H9 (cell line): ENCODE data around the gene HECTD3. TPM values are rescaled to one million over a fixed set of nuclear protein-coding genes. Genes with fewer than 3 reads are reported as not detected.

Experiments
- DNase-seq: peaks from one replicate; pipeline ENCODE4 v3.0.0-alpha.2; 2017
- H2AFZ ChIP-seq: one replicate; pipeline ENCODE4 v1.6.1; 2013; ENCODE audit warnings: mild to moderate bottlenecking, low read length, control low read depth, moderate library complexity
- H2AK5ac ChIP-seq: 2 replicates; pipeline ENCODE4 v1.6.1; 2013; ENCODE audit warnings: low read length, control low read depth, mixed read lengths; ENCODE audit not compliant: insufficient read length
- H2BK120ac ChIP-seq: one replicate; pipeline ENCODE4 v1.6.1; 2013; ENCODE audit warnings: low read depth, mild to moderate bottlenecking, low read length, control low read depth, inconsistent platforms; ENCODE audit not compliant: poor library complexity, severe bottlenecking
- H2BK12ac ChIP-seq: 2 replicates; pipeline ENCODE4 v1.6.1; 2013; ENCODE audit warnings: low read length, control low read depth, mixed read lengths, low read depth; ENCODE audit not compliant: insufficient read length
- H2BK15ac ChIP-seq: 2 replicates; pipeline ENCODE4 v1.6.1; 2013; ENCODE audit warnings: low read depth, low read length, control low read depth
- H2BK20ac ChIP-seq: one replicate; pipeline ENCODE4 v1.6.1; 2013; ENCODE audit warnings: low read depth, mild to moderate bottlenecking, low read length, control low read depth, inconsistent platforms; ENCODE audit not compliant: poor library complexity, severe bottlenecking
- H2BK5ac ChIP-seq: 2 replicates; pipeline ENCODE4 v1.6.1; 2013; ENCODE audit warnings: low read length, control low read depth, mixed read lengths; ENCODE audit not compliant: insufficient read length
- H3K14ac ChIP-seq: 2 replicates; pipeline ENCODE4 v1.6.1; 2013; ENCODE audit warnings: low read length, control low read depth; ENCODE audit not compliant: insufficient read depth
- H3K18ac ChIP-seq: 2 replicates; pipeline ENCODE4 v1.6.1; 2013; ENCODE audit warnings: low read depth, mild to moderate bottlenecking, mixed read lengths, low read length, control low read depth; ENCODE audit not compliant: insufficient read length
- H3K23ac ChIP-seq: 2 replicates; pipeline ENCODE4 v1.6.1; 2013; ENCODE audit warnings: low read length, control low read depth, mixed read lengths, low read depth; ENCODE audit not compliant: insufficient read length
- H3K23me2 ChIP-seq: 2 replicates; pipeline ENCODE4 v1.6.1; 2013; ENCODE audit warnings: low read depth, mild to moderate bottlenecking, mixed read lengths, low read length, control low read depth; ENCODE audit not compliant: insufficient read length, poor library complexity, severe bottlenecking
- H3K27ac ChIP-seq: 2 replicates; pipeline ENCODE4 v1.5.1; 2013; ENCODE audit warnings: low read length, control low read depth, mixed read lengths, low read depth; ENCODE audit not compliant: insufficient read length
- H3K27me3 ChIP-seq: 2 replicates; pipeline ENCODE4 v1.6.1; 2013; ENCODE audit warnings: low read length, control low read depth, inconsistent platforms; ENCODE audit not compliant: insufficient read depth
- H3K4ac ChIP-seq: 2 replicates; pipeline ENCODE4 v1.6.1; 2013; ENCODE audit warnings: low read depth, mild to moderate bottlenecking, control low read depth, inconsistent platforms, low read length, moderate library complexity
- H3K4me1 ChIP-seq: 2 replicates; pipeline ENCODE4 v1.6.1; 2013; ENCODE audit warnings: low read length, control low read depth, inconsistent platforms; ENCODE audit not compliant: insufficient read depth
- H3K4me2 ChIP-seq: 2 replicates; pipeline ENCODE4 v1.6.1; 2013; ENCODE audit warnings: low read length, control low read depth, mixed read lengths; ENCODE audit not compliant: insufficient read length, insufficient read depth
- H3K56ac ChIP-seq: 2 replicates; pipeline ENCODE4 v1.6.1; 2013; ENCODE audit warnings: low read depth, mild to moderate bottlenecking, mixed read lengths, low read length, control low read depth; ENCODE audit not compliant: insufficient read length
- H3K79me1 ChIP-seq: 2 replicates; pipeline ENCODE4 v1.6.1; 2013; ENCODE audit warnings: low read depth, mild to moderate bottlenecking, moderate library complexity, low read length, control low read depth, inconsistent platforms; ENCODE audit not compliant: insufficient read depth, poor library complexity, severe bottlenecking
- H3K79me2 ChIP-seq: 2 replicates; pipeline ENCODE4 v1.6.1; 2013; ENCODE audit warnings: low read length, control low read depth, inconsistent platforms; ENCODE audit not compliant: insufficient read depth
- H3K9ac ChIP-seq: 2 replicates; pipeline ENCODE4 v1.6.1; 2013; ENCODE audit warnings: low read length, control low read depth, mixed read lengths; ENCODE audit not compliant: insufficient read length; ENCODE audit errors: extremely low read depth
- H3K9me3 ChIP-seq: one replicate; pipeline ENCODE4 v1.6.1; 2013; ENCODE audit warnings: low read depth, low read length, inconsistent platforms; ENCODE audit not compliant: control insufficient read depth
- H3T11ph ChIP-seq: one replicate; pipeline ENCODE4 v1.6.1; 2013; ENCODE audit warnings: mild to moderate bottlenecking, low read length, control low read depth, inconsistent platforms
- H4K20me1 ChIP-seq: one replicate; pipeline ENCODE4 v1.6.1; 2013; ENCODE audit not compliant: control insufficient read depth, insufficient read length, insufficient read depth
- H4K5ac ChIP-seq: 2 replicates; pipeline ENCODE4 v1.6.1; 2013; ENCODE audit warnings: low read depth, mild to moderate bottlenecking, mixed read lengths, low read length, control low read depth; ENCODE audit not compliant: insufficient read length
- H4K8ac ChIP-seq: replicated peaks from 2 replicates; pipeline ENCODE4 v1.6.1; 2013; ENCODE audit warnings: low read length, control low read depth, mixed read lengths, low read depth; ENCODE audit not compliant: insufficient read length
- H4K91ac ChIP-seq: 2 replicates; pipeline ENCODE4 v1.6.1; 2013; ENCODE audit warnings: low read depth, mild to moderate bottlenecking, moderate library complexity, mixed read lengths, low read length, control low read depth; ENCODE audit not compliant: insufficient read length
- H3K27ac Mint-ChIP-seq, 3 experiments: 2 replicates in 2 of 3; 3 replicates in 1 of 3; pipeline ENCODE4 v1.8.0; 2020 to 2021; ENCODE audit warnings: mixed read lengths in 3 of 3, mild to moderate bottlenecking in 1 of 3, moderate library complexity in 1 of 3
- H3K27me3 Mint-ChIP-seq: 2 replicates; pipeline ENCODE4 v1.8.0; 2021; ENCODE audit warnings: low read depth, mild to moderate bottlenecking, moderate library complexity, mixed read lengths
- H3K36me3 Mint-ChIP-seq, 3 experiments: 2 replicates in 2 of 3; 3 replicates in 1 of 3; pipeline ENCODE4 v1.8.0; 2020 to 2021; ENCODE audit warnings: low read depth in 3 of 3, mixed read lengths in 3 of 3; ENCODE audit not compliant: insufficient read depth in 1 of 3
- H3K4me1 Mint-ChIP-seq, 2 experiments: 2 replicates each; pipeline ENCODE4 v1.8.0; 2020; ENCODE audit warnings: mixed read lengths in 2 of 2
- H3K4me3 Mint-ChIP-seq, 2 experiments: 2 replicates in 1 of 2; 3 replicates in 1 of 2; pipeline ENCODE4 v1.8.0; 2020 to 2021; ENCODE audit warnings: mild to moderate bottlenecking in 2 of 2, mixed read lengths in 2 of 2, moderate library complexity in 1 of 2
- H3K9me3 Mint-ChIP-seq, 2 experiments: 2 replicates in 1 of 2; 3 replicates in 1 of 2; pipeline ENCODE4 v1.8.0; 2020; ENCODE audit warnings: mild to moderate bottlenecking in 2 of 2, mixed read lengths in 2 of 2, moderate library complexity in 1 of 2
- WGBS: extraction: QIAGEN DNeasy Blood & Tissue Kit; methylation state at CpG from one replicate; pipeline ENCODE4 v1.1.7; 2013; ENCODE audit warnings: missing lambda C conversion rate, low lambda C conversion rate, mixed read lengths; ENCODE audit not compliant: insufficient read length; ENCODE audit errors: extremely low coverage; 5-methylcytosine and 5-hydroxymethylcytosine counted together
- total RNA-seq: library from RNA; stranded (reverse); gene quantifications from 2 replicates; pipeline ENCODE4 v1.2.1, GENCODE V29; 2021
- TF ChIP-seq, protein P1 (sequence below): fragments of 200-600 bp; sonication (generic); conservative IDR thresholded peaks from 3 replicates; pipeline ENCODE4 v1.8.0; 2021; ENCODE audit warnings: antibody characterized with exemption, mild to moderate bottlenecking

Gene HECTD3
- total RNA-seq, 1 experiment from 2014 or later = 36.0 TPM

DNA sequence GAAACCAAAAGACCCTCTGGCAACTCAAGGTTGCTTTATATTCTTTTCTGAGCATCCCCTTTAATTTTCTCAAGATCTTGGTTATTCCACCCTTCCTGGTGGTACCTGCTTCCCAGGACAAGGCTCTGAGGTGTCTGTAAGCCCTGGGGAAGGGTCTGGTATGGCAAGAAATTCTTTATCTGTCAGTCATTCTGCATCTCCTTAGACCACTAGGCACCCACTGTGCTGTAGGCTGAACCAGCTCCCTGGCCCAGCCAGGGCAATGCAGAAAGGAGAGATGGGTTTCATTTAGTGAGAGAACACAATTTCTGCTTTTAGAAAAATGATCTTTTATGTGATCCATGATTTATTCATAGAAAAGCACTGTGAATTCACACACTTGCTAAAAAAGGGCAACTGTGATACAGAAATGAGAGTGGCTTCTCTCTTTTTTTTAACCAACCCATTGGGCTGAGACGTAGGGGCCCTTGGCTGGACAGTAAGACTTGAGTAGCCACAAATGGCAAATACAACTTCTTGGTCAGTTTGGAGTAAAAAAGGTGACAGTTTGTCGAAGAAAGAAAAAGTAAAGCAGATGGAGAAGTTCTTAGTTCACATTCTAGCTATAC is 5.1 kb upstream of the HECTD3 start:
- Histone ChIP-seq H4K5ac (no peak overlapping the region), H2AK5ac (no peak overlapping the region), H3K4me1 (peaks cover 7% of the 10 kb centered on the region), H2BK20ac (no peak overlapping the region), H3K23ac (no peak overlapping the region), H3T11ph (no peak overlapping the region), H4K8ac (no peak overlapping the region), H2BK12ac (no peak overlapping the region), H2AFZ (no peak overlapping the region), H4K20me1 (no peaks in the 10 kb centered on the region), H3K27ac (no peak overlapping the region), H3K79me2 (no peaks in the 10 kb centered on the region), H3K56ac (no peak overlapping the region), H3K4ac (no peak overlapping the region), H2BK15ac (no peak overlapping the region), H3K9ac (no peak overlapping the region), H4K91ac (no peak overlapping the region), H3K79me1 (no peaks in the 10 kb centered on the region), H2BK5ac (no peak overlapping the region), H3K9me3 (no peaks in the 10 kb centered on the region), H3K4me2 (no peak overlapping the region), H2BK120ac (no peak overlapping the region), H3K23me2 (peaks cover 10% of the 10 kb centered on the region), H3K14ac (no peak overlapping the region), H3K27me3 (no peaks in the 10 kb centered on the region), H3K18ac (no peak overlapping the region)
- no peak for DNase-seq
- peaks cover 4 to 20% (median 16%) of the 10 kb centered on the region in 3 experiments for H3K36me3 Mint-ChIP-seq
- H3K4me3 Mint-ChIP-seq = no peak overlapping the region
- H3K27ac Mint-ChIP-seq = no peak overlapping the region
- TF ChIP-seq, protein P1, sequence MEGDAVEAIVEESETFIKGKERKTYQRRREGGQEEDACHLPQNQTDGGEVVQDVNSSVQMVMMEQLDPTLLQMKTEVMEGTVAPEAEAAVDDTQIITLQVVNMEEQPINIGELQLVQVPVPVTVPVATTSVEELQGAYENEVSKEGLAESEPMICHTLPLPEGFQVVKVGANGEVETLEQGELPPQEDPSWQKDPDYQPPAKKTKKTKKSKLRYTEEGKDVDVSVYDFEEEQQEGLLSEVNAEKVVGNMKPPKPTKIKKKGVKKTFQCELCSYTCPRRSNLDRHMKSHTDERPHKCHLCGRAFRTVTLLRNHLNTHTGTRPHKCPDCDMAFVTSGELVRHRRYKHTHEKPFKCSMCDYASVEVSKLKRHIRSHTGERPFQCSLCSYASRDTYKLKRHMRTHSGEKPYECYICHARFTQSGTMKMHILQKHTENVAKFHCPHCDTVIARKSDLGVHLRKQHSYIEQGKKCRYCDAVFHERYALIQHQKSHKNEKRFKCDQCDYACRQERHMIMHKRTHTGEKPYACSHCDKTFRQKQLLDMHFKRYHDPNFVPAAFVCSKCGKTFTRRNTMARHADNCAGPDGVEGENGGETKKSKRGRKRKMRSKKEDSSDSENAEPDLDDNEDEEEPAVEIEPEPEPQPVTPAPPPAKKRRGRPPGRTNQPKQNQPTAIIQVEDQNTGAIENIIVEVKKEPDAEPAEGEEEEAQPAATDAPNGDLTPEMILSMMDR = no peak
- H3K27me3 Mint-ChIP-seq = no peaks in the 10 kb centered on the region
- H3K9me3 Mint-ChIP-seq = no peaks in the 10 kb centered on the region
- WGBS = no CpG with 5 or more reads among the region's 2 CpGs
- peaks cover 21 to 24% of the 10 kb centered on the region in 2 experiments for H3K4me1 Mint-ChIP-seq
